H9 (cell line): Measurements from ENCODE around the gene WWC2. TPM values are rescaled to one million over a fixed set of nuclear protein-coding genes. Genes with fewer than 3 reads are reported as not detected.

Experiments
- DNase-seq: peaks from one replicate; pipeline ENCODE4 v3.0.0-alpha.2; 2017
- H2AFZ ChIP-seq: one replicate; pipeline ENCODE4 v1.6.1; 2013; ENCODE audit warnings: mild to moderate bottlenecking, low read length, control low read depth, moderate library complexity
- H2AK5ac ChIP-seq: 2 replicates; pipeline ENCODE4 v1.6.1; 2013; ENCODE audit warnings: low read length, control low read depth, mixed read lengths; ENCODE audit not compliant: insufficient read length
- H2BK120ac ChIP-seq: one replicate; pipeline ENCODE4 v1.6.1; 2013; ENCODE audit warnings: low read depth, mild to moderate bottlenecking, low read length, control low read depth, inconsistent platforms; ENCODE audit not compliant: poor library complexity, severe bottlenecking
- H2BK12ac ChIP-seq: 2 replicates; pipeline ENCODE4 v1.6.1; 2013; ENCODE audit warnings: low read length, control low read depth, mixed read lengths, low read depth; ENCODE audit not compliant: insufficient read length
- H2BK15ac ChIP-seq: 2 replicates; pipeline ENCODE4 v1.6.1; 2013; ENCODE audit warnings: low read depth, low read length, control low read depth
- H2BK20ac ChIP-seq: one replicate; pipeline ENCODE4 v1.6.1; 2013; ENCODE audit warnings: low read depth, mild to moderate bottlenecking, low read length, control low read depth, inconsistent platforms; ENCODE audit not compliant: poor library complexity, severe bottlenecking
- H2BK5ac ChIP-seq: 2 replicates; pipeline ENCODE4 v1.6.1; 2013; ENCODE audit warnings: low read length, control low read depth, mixed read lengths; ENCODE audit not compliant: insufficient read length
- H3K14ac ChIP-seq: 2 replicates; pipeline ENCODE4 v1.6.1; 2013; ENCODE audit warnings: low read length, control low read depth; ENCODE audit not compliant: insufficient read depth
- H3K18ac ChIP-seq: 2 replicates; pipeline ENCODE4 v1.6.1; 2013; ENCODE audit warnings: low read depth, mild to moderate bottlenecking, mixed read lengths, low read length, control low read depth; ENCODE audit not compliant: insufficient read length
- H3K23ac ChIP-seq: 2 replicates; pipeline ENCODE4 v1.6.1; 2013; ENCODE audit warnings: low read length, control low read depth, mixed read lengths, low read depth; ENCODE audit not compliant: insufficient read length
- H3K23me2 ChIP-seq: 2 replicates; pipeline ENCODE4 v1.6.1; 2013; ENCODE audit warnings: low read depth, mild to moderate bottlenecking, mixed read lengths, low read length, control low read depth; ENCODE audit not compliant: insufficient read length, poor library complexity, severe bottlenecking
- H3K27ac ChIP-seq: 2 replicates; pipeline ENCODE4 v1.5.1; 2013; ENCODE audit warnings: low read length, control low read depth, mixed read lengths, low read depth; ENCODE audit not compliant: insufficient read length
- H3K27me3 ChIP-seq: 2 replicates; pipeline ENCODE4 v1.6.1; 2013; ENCODE audit warnings: low read length, control low read depth, inconsistent platforms; ENCODE audit not compliant: insufficient read depth
- H3K4ac ChIP-seq: 2 replicates; pipeline ENCODE4 v1.6.1; 2013; ENCODE audit warnings: low read depth, mild to moderate bottlenecking, control low read depth, inconsistent platforms, low read length, moderate library complexity
- H3K4me1 ChIP-seq: 2 replicates; pipeline ENCODE4 v1.6.1; 2013; ENCODE audit warnings: low read length, control low read depth, inconsistent platforms; ENCODE audit not compliant: insufficient read depth
- H3K4me2 ChIP-seq: 2 replicates; pipeline ENCODE4 v1.6.1; 2013; ENCODE audit warnings: low read length, control low read depth, mixed read lengths; ENCODE audit not compliant: insufficient read length, insufficient read depth
- H3K56ac ChIP-seq: 2 replicates; pipeline ENCODE4 v1.6.1; 2013; ENCODE audit warnings: low read depth, mild to moderate bottlenecking, mixed read lengths, low read length, control low read depth; ENCODE audit not compliant: insufficient read length
- H3K79me1 ChIP-seq: 2 replicates; pipeline ENCODE4 v1.6.1; 2013; ENCODE audit warnings: low read depth, mild to moderate bottlenecking, moderate library complexity, low read length, control low read depth, inconsistent platforms; ENCODE audit not compliant: insufficient read depth, poor library complexity, severe bottlenecking
- H3K79me2 ChIP-seq: 2 replicates; pipeline ENCODE4 v1.6.1; 2013; ENCODE audit warnings: low read length, control low read depth, inconsistent platforms; ENCODE audit not compliant: insufficient read depth
- H3K9ac ChIP-seq: 2 replicates; pipeline ENCODE4 v1.6.1; 2013; ENCODE audit warnings: low read length, control low read depth, mixed read lengths; ENCODE audit not compliant: insufficient read length; ENCODE audit errors: extremely low read depth
- H3K9me3 ChIP-seq: one replicate; pipeline ENCODE4 v1.6.1; 2013; ENCODE audit warnings: low read depth, low read length, inconsistent platforms; ENCODE audit not compliant: control insufficient read depth
- H3T11ph ChIP-seq: one replicate; pipeline ENCODE4 v1.6.1; 2013; ENCODE audit warnings: mild to moderate bottlenecking, low read length, control low read depth, inconsistent platforms
- H4K20me1 ChIP-seq: one replicate; pipeline ENCODE4 v1.6.1; 2013; ENCODE audit not compliant: control insufficient read depth, insufficient read length, insufficient read depth
- H4K5ac ChIP-seq: 2 replicates; pipeline ENCODE4 v1.6.1; 2013; ENCODE audit warnings: low read depth, mild to moderate bottlenecking, mixed read lengths, low read length, control low read depth; ENCODE audit not compliant: insufficient read length
- H4K8ac ChIP-seq: replicated peaks from 2 replicates; pipeline ENCODE4 v1.6.1; 2013; ENCODE audit warnings: low read length, control low read depth, mixed read lengths, low read depth; ENCODE audit not compliant: insufficient read length
- H4K91ac ChIP-seq: 2 replicates; pipeline ENCODE4 v1.6.1; 2013; ENCODE audit warnings: low read depth, mild to moderate bottlenecking, moderate library complexity, mixed read lengths, low read length, control low read depth; ENCODE audit not compliant: insufficient read length
- H3K27ac Mint-ChIP-seq, 3 experiments: 2 replicates in 2 of 3; 3 replicates in 1 of 3; pipeline ENCODE4 v1.8.0; 2020 to 2021; ENCODE audit warnings: mixed read lengths in 3 of 3, mild to moderate bottlenecking in 1 of 3, moderate library complexity in 1 of 3
- H3K27me3 Mint-ChIP-seq: 2 replicates; pipeline ENCODE4 v1.8.0; 2021; ENCODE audit warnings: low read depth, mild to moderate bottlenecking, moderate library complexity, mixed read lengths
- H3K36me3 Mint-ChIP-seq, 3 experiments: 2 replicates in 2 of 3; 3 replicates in 1 of 3; pipeline ENCODE4 v1.8.0; 2020 to 2021; ENCODE audit warnings: low read depth in 3 of 3, mixed read lengths in 3 of 3; ENCODE audit not compliant: insufficient read depth in 1 of 3
- H3K4me1 Mint-ChIP-seq, 2 experiments: 2 replicates each; pipeline ENCODE4 v1.8.0; 2020; ENCODE audit warnings: mixed read lengths in 2 of 2
- H3K4me3 Mint-ChIP-seq, 2 experiments: 2 replicates in 1 of 2; 3 replicates in 1 of 2; pipeline ENCODE4 v1.8.0; 2020 to 2021; ENCODE audit warnings: mild to moderate bottlenecking in 2 of 2, mixed read lengths in 2 of 2, moderate library complexity in 1 of 2
- H3K9me3 Mint-ChIP-seq, 2 experiments: 2 replicates in 1 of 2; 3 replicates in 1 of 2; pipeline ENCODE4 v1.8.0; 2020; ENCODE audit warnings: mild to moderate bottlenecking in 2 of 2, mixed read lengths in 2 of 2, moderate library complexity in 1 of 2
- CTCF ChIP-seq: fragments of 200-600 bp; sonication (generic); conservative IDR thresholded peaks from 3 replicates; pipeline ENCODE4 v1.8.0; 2021; ENCODE audit warnings: antibody characterized with exemption, mild to moderate bottlenecking
- WGBS: extraction: QIAGEN DNeasy Blood & Tissue Kit; methylation state at CpG from one replicate; pipeline ENCODE4 v1.1.7; 2013; ENCODE audit warnings: missing lambda C conversion rate, low lambda C conversion rate, mixed read lengths; ENCODE audit not compliant: insufficient read length; ENCODE audit errors: extremely low coverage; 5-methylcytosine and 5-hydroxymethylcytosine counted together
- total RNA-seq: library from RNA; stranded (reverse); gene quantifications from 2 replicates; pipeline ENCODE4 v1.2.1, GENCODE V29; 2021

Gene WWC2
- total RNA-seq, 1 experiment from 2014 or later = 106 TPM

DNA sequence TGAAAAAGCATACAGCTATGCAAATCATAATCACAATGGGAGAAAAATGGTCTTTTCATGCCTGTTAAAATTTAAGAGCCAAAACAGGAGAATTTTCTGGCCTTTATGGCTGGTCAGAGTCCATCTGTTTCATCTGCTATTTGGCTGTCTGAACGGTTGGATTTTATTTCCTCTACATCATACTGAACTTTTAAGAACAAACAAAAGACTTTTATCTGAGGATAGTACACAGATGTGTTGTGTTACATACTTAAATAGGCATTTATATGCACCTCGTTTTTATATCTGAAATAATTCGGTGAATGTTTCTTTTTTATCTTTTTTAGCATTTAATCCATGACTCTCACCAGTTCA is 18.0 kb upstream of the WWC2 start:
- H3K56ac ChIP-seq = no peak overlapping the region
- H4K91ac ChIP-seq = no peak overlapping the region
- Mint-ChIP-seq H3K4me1 (peaks cover 15 to 17% of the 10 kb centered on the region in 2 experiments), H3K9me3 (no peaks in the 10 kb centered on the region), H3K27ac (no peak overlapping the region), H3K36me3 (peaks cover 0 to 3% (median 1%) of the 10 kb centered on the region in 3 experiments; a peak in 1 of 7 replicates), H3K27me3 (no peaks in the 10 kb centered on the region), H3K4me3 (no peak overlapping the region)
- no peaks in the 10 kb centered on the region for H3K9me3 ChIP-seq
- no peak overlapping the region for H3K14ac ChIP-seq
- peaks cover 3% of the 10 kb centered on the region; the same call in 1 of the 2 replicates for H3K4me1 ChIP-seq
- H3T11ph ChIP-seq = no peak overlapping the region
- H3K23me2 ChIP-seq = no peaks in the 10 kb centered on the region
- H3K79me2 ChIP-seq = no peaks in the 10 kb centered on the region
- H3K4me2 ChIP-seq = no peak overlapping the region
- H2BK120ac ChIP-seq = no peak overlapping the region
- no peak overlapping the region for H2BK5ac ChIP-seq
- no peak overlapping the region for H4K8ac ChIP-seq
- no peak overlapping the region for H3K23ac ChIP-seq
- H4K20me1 ChIP-seq = no peaks in the 10 kb centered on the region
- H2AFZ ChIP-seq = no peak overlapping the region
- H2AK5ac ChIP-seq = no peak overlapping the region
- H3K4ac ChIP-seq = no peak overlapping the region
- no peaks in the 10 kb centered on the region for H3K79me1 ChIP-seq
- H3K9ac ChIP-seq = no peak overlapping the region
- no peak overlapping the region for H3K27ac ChIP-seq
- no CpG with 5 or more reads among the region's 3 CpGs for WGBS
- no peak overlapping the region for H3K18ac ChIP-seq
- H3K27me3 ChIP-seq = no peaks in the 10 kb centered on the region
- TF ChIP-seq CTCF = no peak
- H2BK12ac ChIP-seq = no peak overlapping the region
- no peak overlapping the region for H2BK20ac ChIP-seq
- H4K5ac ChIP-seq = no peak overlapping the region
- no peak overlapping the region for H2BK15ac ChIP-seq
- DNase-seq = no peak
